ENCODE results near the gene NCLN. TPM values are rescaled to one million over a fixed set of nuclear protein-coding genes. Genes with fewer than 3 reads are reported as not detected.
A peak's percentile ranks its signal among the peaks of the same experiment; 100 is the strongest.

Gene NCLN
- total and polyA plus RNA-seq, 9 of the 15 experiments (the other 6 are each of a cell fraction or from before 2014, with no cell fraction given), result 3.8 to 126 (median 39.6) TPM

GRCh38 chr19:3142292-3142670 is 43.4 kb upstream of the NCLN start:
- in situ Hi-C loops (cut with MboI) (no loop called here), intact Hi-C loops (cut with micrococcal nuclease) (no loop called here)
- no TSS peak for BruUV-seq (replicated peaks)
- Histone ChIP-seq H3K27me3 (ENCODE audit: control insufficient read depth in 2 of 2, insufficient read depth in 2 of 2, low read length in 2 of 2) (no peaks in the 10 kb centered on the region), H2AFZ (ENCODE audit: low read depth, low read length) (no peak overlapping the region), H3K4me2 (ENCODE audit: insufficient read depth, low read length) (no peak overlapping the region), H3K9me3 (replicated peaks; ENCODE audit: control insufficient read depth, insufficient read depth, low read depth, low read length) (no peaks in the 10 kb centered on the region), H3K9ac (ENCODE audit: insufficient read depth in 1 of 2, low read depth in 2 of 2, low read length in 2 of 2) (peak overlapping the region in 1 of 2 experiments; percentile 19; a peak in 1 of 4 replicates), H3K27ac (ENCODE audit: extremely low read depth, low read depth, low read length) (no peak overlapping the region), H3K79me2 (ENCODE audit: control insufficient read depth, insufficient read depth, low read length) (no peaks in the 10 kb centered on the region), H4K20me1 (replicated peaks; ENCODE audit: control insufficient read depth, insufficient read depth, low read length) (no peaks in the 10 kb centered on the region), H3K9me1 (ENCODE audit: control insufficient read depth, insufficient read depth, low read length) (no peaks in the 10 kb centered on the region), H3K36me3 (ENCODE audit: control insufficient read depth, insufficient read depth, low read length) (no peaks in the 10 kb centered on the region), H3K4me3 (no peak overlapping the region), H3K4me1 (replicated peaks in 1 of 2; ENCODE audit: control insufficient read depth in 2 of 2, insufficient read depth in 2 of 2, low read length in 2 of 2) (peaks cover 0 to 16% of the 10 kb centered on the region in 2 experiments; a peak in 3 of 5 replicates)
- ChIA-PET POLR2A (no interaction called here), CTCF (ENCODE audit: low intra/inter-chr PET ratio) (no interaction called here)
- FAIRE-seq, result peak; percentile 32
- ATAC-seq, result no peak
- 30% methylated on average over 6 of the region's 6 CpGs for WGBS (ENCODE audit: insufficient coverage, low coverage, missing lambda C conversion rate)
- DNase-seq (ENCODE audit: extremely low read depth in 1 of 4, low spot score in 3 of 4), result peak in 1 of 4 experiments; percentile 18
- TF ChIP-seq ZNF121 (CRISPR knock-in tag; conservative IDR thresholded peaks at IDR 0.05) (no peak), KLF1 (tag; IDR thresholded peaks at IDR 0.05) (no peak), TCF15 (CRISPR knock-in tag; IDR thresholded peaks at IDR 0.05) (no peak), ZFP1 (CRISPR knock-in tag; IDR thresholded peaks at IDR 0.05) (no peak), FOS (IDR thresholded peaks at IDR 0.05; ENCODE audit: extremely low read depth, insufficient read length) (peak; percentile 19), CXXC5 (CRISPR knock-in tag; IDR thresholded peaks at IDR 0.05) (no peak), KDM1A (IDR thresholded peaks at IDR 0.05) (peak; percentile 93), ATF3 (IDR thresholded peaks at IDR 0.05) (peak; percentile 77), ATF3 (CRISPR knock-in tag; conservative IDR thresholded peaks at IDR 0.05) (no peak), ZNF586 (CRISPR knock-in tag; conservative IDR thresholded peaks at IDR 0.05) (no peak), JUND (IDR thresholded peaks at IDR 0.05; ENCODE audit: borderline replicate concordance, low read depth, low read length) (peak; percentile 70), JUND (tag; IDR thresholded peaks at IDR 0.05; ENCODE audit: borderline replicate concordance, low read depth, low read length) (no peak), RCOR1 (IDR thresholded peaks at IDR 0.05; ENCODE audit: borderline replicate concordance in 1 of 2, low read depth in 2 of 2, low read length in 2 of 2) (peak; percentile 14 to 88; a peak in 2 of 4 replicates), JUN (IDR thresholded peaks at IDR 0.05; ENCODE audit: borderline replicate concordance, low read depth, low read length) (peak; percentile 61; the same call in 1 of the 2 replicates), JUN (CRISPR knock-in tag; IDR thresholded peaks at IDR 0.05; ENCODE audit: borderline replicate concordance) (no peak), DNMT1 (IDR thresholded peaks at IDR 0.05) (no peak), ZNF316 (IDR thresholded peaks at IDR 0.05) (peak; percentile 64), FOSL1 (tag; conservative IDR thresholded peaks at IDR 0.05) (peak; percentile 97), TRIM28 (IDR thresholded peaks at IDR 0.05) (no peak), HES1 (IDR thresholded peaks at IDR 0.05; ENCODE audit: low read depth) (no peak), ELF1 (tag; IDR thresholded peaks at IDR 0.05) (peak; percentile 16; the same call in 1 of the 2 replicates), CBFA2T3 (IDR thresholded peaks at IDR 0.05) (0 out of 2 replicates have a peak, but pooled peaks have one; percentile 8), KHSRP (IDR thresholded peaks at IDR 0.05) (no peak), RBM25 (IDR thresholded peaks at IDR 0.05; ENCODE audit: low read depth, low read length, severe bottlenecking) (no peak), PHF21A (IDR thresholded peaks at IDR 0.05; ENCODE audit: borderline replicate concordance, low read depth) (peak; percentile 90; the same call in 1 of the 2 replicates), C11orf30 (IDR thresholded peaks at IDR 0.05; ENCODE audit: low read depth) (peak; percentile 70), HDAC2 (IDR thresholded peaks at IDR 0.05) (peak; percentile 45)
